BLaER1 treated with 17β-estradiol and CSF1 and Interleukin-3, amounts not matched to agents 10 nM and 100 nM (cell line): Measurements from ENCODE around the gene PRKD2.
"Not testable (repeated sequence)": the region's sequence is repeated elsewhere in the genome, so short reads cannot be mapped to it uniquely, and the experiment has no call there.

ENCODE experiments used
- H3K27ac ChIP-seq, 11 experiments: shearing (Covaris generic); formaldehyde crosslinking; 2 replicates each; pipeline ENCODE4 v1.8.1; 2022
- H3K27me3 ChIP-seq, 11 experiments: shearing (Covaris generic); formaldehyde crosslinking; 2 replicates each; pipeline ENCODE4 v1.8.1; 2022
- H3K36me3 ChIP-seq, 11 experiments: shearing (Covaris generic); formaldehyde crosslinking; 2 replicates each; pipeline ENCODE4 v1.8.1; 2022
- H3K4me1 ChIP-seq, 10 experiments: shearing (Covaris generic); formaldehyde crosslinking; 2 replicates each; pipeline ENCODE4 v1.8.1; 2022
- H3K4me2 ChIP-seq, 11 experiments: shearing (Covaris generic); formaldehyde crosslinking; 2 replicates each; pipeline ENCODE4 v1.8.1; 2022
- H3K4me3 ChIP-seq, 10 experiments: shearing (Covaris generic); formaldehyde crosslinking; 2 replicates each; pipeline ENCODE4 v1.8.1; 2022
- H3K9ac ChIP-seq, 11 experiments: shearing (Covaris generic); formaldehyde crosslinking; 2 replicates each; pipeline ENCODE4 v1.8.1; 2022
- H3K9me3 ChIP-seq, 11 experiments: shearing (Covaris generic); formaldehyde crosslinking; replicated peaks in 1 of 11; 2 replicates each; pipeline ENCODE4 v1.8.1; 2022
- H4K20me1 ChIP-seq, 11 experiments: shearing (Covaris generic); formaldehyde crosslinking; 2 replicates each; pipeline ENCODE4 v1.8.1; 2022
- Cebpa-rat ChIP-seq, 11 experiments: shearing (Covaris generic); IDR thresholded peaks; 2 replicates each; pipeline ENCODE4 v1.8.1; 2022

Gene PRKD2

DNA sequence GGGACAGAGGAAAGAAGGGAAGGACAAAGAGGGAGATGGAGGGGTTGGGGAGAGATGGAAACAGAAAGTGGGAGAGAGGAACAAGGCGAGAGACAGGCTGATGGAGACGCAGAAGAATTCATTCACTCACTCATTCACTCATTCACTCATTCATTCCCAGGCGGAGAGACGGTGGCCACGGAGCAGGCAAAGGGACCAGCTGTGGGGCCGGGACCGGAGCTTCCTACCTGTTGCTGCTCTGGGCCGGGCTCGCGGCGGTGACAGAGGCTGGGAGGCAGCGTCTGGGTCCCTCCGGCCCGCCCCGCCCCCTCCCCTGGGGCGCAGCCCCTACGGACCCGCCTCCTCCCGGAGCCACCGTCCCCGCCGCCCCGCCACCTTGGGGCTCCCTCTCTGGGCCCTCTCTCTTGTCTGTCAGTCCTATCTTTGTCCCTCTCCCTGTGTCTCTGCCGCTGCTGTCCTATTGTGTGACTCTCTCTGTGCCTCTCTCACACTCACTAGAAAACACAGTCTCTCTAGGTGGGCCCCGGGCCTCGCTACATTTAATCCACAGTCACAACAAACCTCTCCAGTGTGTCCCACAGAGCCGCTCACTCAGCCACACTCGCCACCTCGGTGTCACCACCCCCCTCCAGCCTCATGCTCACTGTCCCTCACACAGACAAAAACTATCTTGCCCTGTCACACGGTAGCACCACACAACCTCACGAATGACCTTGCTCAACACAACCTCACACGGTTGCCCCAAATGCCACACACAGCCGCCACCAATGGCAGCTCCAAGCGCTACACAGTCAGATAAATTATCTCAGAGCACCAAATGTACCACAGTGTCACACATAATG lies 80.8 kb downstream of the PRKD2 start, which contains the start of gene GNG8:
GNG8 (minus strand) TSS at position 283 of the 842 bp plus-strand sequence. CDS start 1,520 bp downstream, outside the sequence.
- no peaks in the 10 kb centered on the region for H3K9me3 ChIP-seq
- TF ChIP-seq Cebpa-rat (IDR thresholded peaks at IDR 0.05) = no peak
- peaks cover 0 to 4% (median 0%) of the 10 kb centered on the region in 11 experiments; a peak in 3 of 22 replicates for H4K20me1 ChIP-seq
- H3K9ac ChIP-seq = no peak within 1 kb of the TSS
- H3K4me1 ChIP-seq = peaks cover 31 to 57% (median 46%) of the 10 kb centered on the region in 10 experiments
- no peak within 1 kb of the TSS for H3K4me3 ChIP-seq
- no peaks in the 10 kb centered on the region for H3K36me3 ChIP-seq
- no peak within 1 kb of the TSS for H3K27ac ChIP-seq
- H3K27me3 ChIP-seq = peaks cover 40 to 72% (median 61%) of the 10 kb centered on the region in 11 experiments
- H3K4me2 ChIP-seq = peak within 1 kb of the TSS in 10 of 11 experiments; percentile 63 to 84 (median 82); a peak in 21 of 22 replicates

DNA sequence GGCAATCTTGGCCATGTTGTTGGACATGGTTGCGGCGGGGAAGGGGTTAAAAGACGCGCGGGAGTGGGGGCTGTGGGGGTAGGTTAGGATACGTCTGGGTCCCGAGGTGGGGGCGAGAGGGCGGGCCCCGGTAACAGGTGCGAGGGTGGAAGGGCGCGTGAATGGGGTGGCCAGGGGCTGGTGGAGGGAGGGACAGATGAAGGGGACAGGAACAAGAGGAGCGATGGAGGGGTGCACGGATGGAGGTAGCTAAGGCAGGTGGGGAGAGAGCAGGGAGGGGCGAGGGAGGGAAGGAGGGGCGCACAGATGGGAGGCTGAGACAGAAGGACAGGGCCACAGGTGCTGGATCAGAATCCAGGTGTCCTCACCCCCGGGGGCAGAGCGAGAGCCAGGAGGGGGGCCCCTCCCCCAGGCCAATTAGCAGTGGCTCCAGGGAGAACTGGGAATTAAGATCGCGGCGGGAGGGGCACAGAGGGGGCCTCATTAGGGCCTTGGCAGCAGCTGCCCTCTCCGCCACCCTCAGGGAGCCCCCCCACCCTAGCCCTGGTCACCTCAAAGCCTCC lies 82.2 kb downstream of the PRKD2 start:
- H3K27me3 ChIP-seq = peaks cover 34 to 60% (median 52%) of the 10 kb centered on the region in 11 experiments
- no peak overlapping the region for H3K27ac ChIP-seq
- peak overlapping the region in 2 of 11 experiments; percentile 5 to 11; a peak in 1 of 22 replicates for H3K9ac ChIP-seq
- H3K4me2 ChIP-seq = peak overlapping the region; percentile 63 to 84 (median 81)
- H3K4me3 ChIP-seq = peak overlapping the region; percentile 34 to 61 (median 50); a peak in 15 of 20 replicates
- no peak for TF ChIP-seq Cebpa-rat (IDR thresholded peaks at IDR 0.05)
- peaks cover 37 to 63% (median 50%) of the 10 kb centered on the region in 10 experiments for H3K4me1 ChIP-seq
- H4K20me1 ChIP-seq = peaks cover 0 to 4% (median 0%) of the 10 kb centered on the region in 11 experiments; a peak in 3 of 22 replicates
- H3K9me3 ChIP-seq = no peaks in the 10 kb centered on the region
- no peaks in the 10 kb centered on the region for H3K36me3 ChIP-seq

DNA sequence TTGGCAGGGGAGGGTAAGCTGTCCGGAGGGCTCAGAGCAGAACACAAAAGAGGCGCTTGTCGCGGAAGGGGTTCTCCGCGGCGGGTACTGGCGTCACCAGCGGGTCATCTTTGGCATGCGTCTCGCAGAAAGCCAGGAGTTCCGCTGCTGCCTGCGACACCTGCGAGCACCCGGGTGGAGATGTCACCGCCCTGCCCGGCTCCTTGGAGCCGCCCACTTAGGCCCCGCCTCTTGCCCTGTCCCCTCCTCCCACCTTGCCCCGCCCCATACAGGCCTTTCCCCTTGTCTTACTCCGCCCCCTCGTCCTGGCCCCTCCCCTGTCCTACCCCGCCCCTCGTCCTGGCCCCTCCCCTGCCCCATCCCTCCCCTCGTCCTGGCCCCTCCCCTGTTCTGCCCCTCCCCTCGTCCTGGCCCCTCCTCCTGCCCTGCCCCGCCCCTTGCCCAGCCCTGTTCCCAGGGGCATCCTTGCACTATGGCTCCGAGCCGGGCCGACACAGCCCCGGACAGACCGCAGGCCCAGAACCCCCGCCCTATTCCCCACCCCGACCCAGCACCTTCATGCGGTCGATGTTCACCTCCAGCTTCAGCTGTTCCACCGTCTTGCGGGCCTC lies 82.8 kb downstream of the PRKD2 start:
- Histone ChIP-seq H3K4me2 (peak overlapping the region; percentile 84 to 99 (median 91)), H3K27me3 (peaks cover 29 to 54% (median 47%) of the 10 kb centered on the region in 11 experiments), H3K36me3 (no peaks in the 10 kb centered on the region), H3K4me1 (peaks cover 34 to 63% (median 50%) of the 10 kb centered on the region in 10 experiments), H4K20me1 (peaks cover 0 to 4% (median 0%) of the 10 kb centered on the region in 11 experiments; a peak in 3 of 22 replicates), H3K4me3 (peak overlapping the region; percentile 44 to 63 (median 50); a peak in 19 of 20 replicates), H3K9me3 (no peaks in the 10 kb centered on the region), H3K9ac (peak overlapping the region in 7 of 11 experiments; percentile 8 to 56 (median 25); a peak in 11 of 22 replicates), H3K27ac (no peak overlapping the region)
- no peak for TF ChIP-seq Cebpa-rat (IDR thresholded peaks at IDR 0.05)

GRCh38 chr19:46633130-46633529 lies 83.8 kb downstream of the PRKD2 start:
- Histone ChIP-seq H3K36me3 (no peaks in the 10 kb centered on the region), H3K9ac (no peak overlapping the region), H3K4me3 (no peak overlapping the region; a peak in 1 of 20 replicates), H3K27ac (no peak overlapping the region), H3K27me3 (peaks cover 28 to 52% (median 44%) of the 10 kb centered on the region in 11 experiments), H3K4me1 (peaks cover 34 to 59% (median 45%) of the 10 kb centered on the region in 10 experiments), H3K9me3 (no peaks in the 10 kb centered on the region), H3K4me2 (peak overlapping the region; percentile 84 to 99 (median 91)), H4K20me1 (peaks cover 0 to 4% (median 0%) of the 10 kb centered on the region in 11 experiments; a peak in 3 of 22 replicates)
- TF ChIP-seq Cebpa-rat (IDR thresholded peaks at IDR 0.05) = no peak

DNA sequence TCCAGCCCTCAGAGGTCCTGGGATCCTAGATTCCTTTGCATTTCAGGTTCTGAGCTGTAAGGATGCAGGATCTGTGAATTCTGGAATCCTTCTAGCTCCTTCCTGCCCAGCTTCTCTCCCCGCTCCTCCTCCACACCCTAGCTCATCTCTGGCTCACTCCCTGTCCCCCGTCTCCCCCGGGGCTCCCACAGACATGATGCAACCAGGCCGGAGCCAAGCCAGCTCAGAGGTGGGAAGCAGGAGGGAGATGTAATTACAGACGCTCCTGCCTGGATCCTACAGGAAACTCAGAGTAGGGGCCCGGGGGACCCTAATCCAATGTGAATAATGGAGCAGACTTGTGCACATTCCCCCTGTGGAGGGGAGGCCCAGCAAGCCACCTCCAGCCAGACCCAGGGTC lies 85.4 kb downstream of the PRKD2 start:
- Histone ChIP-seq H3K27me3 (peaks cover 18 to 41% (median 29%) of the 10 kb centered on the region in 11 experiments), H3K4me1 (peaks cover 51 to 72% (median 59%) of the 10 kb centered on the region in 10 experiments), H3K27ac (no peak overlapping the region), H3K9me3 (no peaks in the 10 kb centered on the region), H4K20me1 (peaks cover 0 to 4% (median 0%) of the 10 kb centered on the region in 11 experiments; a peak in 2 of 22 replicates), H3K4me3 (no peak overlapping the region), H3K4me2 (peak overlapping the region in 9 of 11 experiments; percentile 4 to 79 (median 46); a peak in 13 of 22 replicates), H3K9ac (no peak overlapping the region), H3K36me3 (no peaks in the 10 kb centered on the region)
- no peak for TF ChIP-seq Cebpa-rat (IDR thresholded peaks at IDR 0.05)

GRCh38 chr19:46630586-46631205 lies 86.2 kb downstream of the PRKD2 start:
- H3K9me3 ChIP-seq = no peaks in the 10 kb centered on the region
- H3K4me2 ChIP-seq = peak overlapping the region in 10 of 11 experiments; percentile 7 to 79 (median 45); a peak in 16 of 22 replicates
- no peak overlapping the region for H3K9ac ChIP-seq
- no peaks in the 10 kb centered on the region for H3K36me3 ChIP-seq
- H3K27ac ChIP-seq = no peak overlapping the region
- H3K27me3 ChIP-seq = peaks cover 10 to 34% (median 21%) of the 10 kb centered on the region in 11 experiments
- H3K4me3 ChIP-seq = no peak overlapping the region
- peaks cover 0 to 4% (median 0%) of the 10 kb centered on the region in 11 experiments; a peak in 2 of 22 replicates for H4K20me1 ChIP-seq
- no peak for TF ChIP-seq Cebpa-rat (IDR thresholded peaks at IDR 0.05)
- peaks cover 56 to 76% (median 63%) of the 10 kb centered on the region in 10 experiments for H3K4me1 ChIP-seq

GRCh38 chr19:46629546-46630025 lies 87.3 kb downstream of the PRKD2 start:
- Histone ChIP-seq H3K36me3 (no peaks in the 10 kb centered on the region), H3K27ac (no peak overlapping the region), H3K27me3 (peaks cover 2 to 26% (median 13%) of the 10 kb centered on the region in 11 experiments), H4K20me1 (no peaks in the 10 kb centered on the region), H3K4me1 (peaks cover 61 to 80% (median 68%) of the 10 kb centered on the region in 10 experiments), H3K9ac (peak overlapping the region in 1 of 11 experiments; percentile 19; a peak in 2 of 22 replicates), H3K9me3 (no peaks in the 10 kb centered on the region), H3K4me2 (peak overlapping the region in 8 of 11 experiments; percentile 3 to 57 (median 17); a peak in 9 of 22 replicates), H3K4me3 (no peak overlapping the region)
- TF ChIP-seq Cebpa-rat (IDR thresholded peaks at IDR 0.05) = no peak

- H3K4me3 ChIP-seq, H3K9me3 ChIP-seq, H3K27ac ChIP-seq, H3K9ac ChIP-seq, H4K20me1 ChIP-seq, H3K36me3 ChIP-seq: not testable (repeated sequence)
- H3K4me2 ChIP-seq = peak overlapping the region in 6 of 11 experiments; percentile 3 to 44 (median 16); a peak in 5 of 22 replicates
- peaks cover 64 to 84% (median 72%) of the 10 kb centered on the region in 10 experiments for H3K4me1 ChIP-seq
- H3K27me3 ChIP-seq = peaks cover 0 to 23% (median 10%) of the 10 kb centered on the region in 11 experiments; a peak in 10 of 22 replicates
Observed at GRCh38 chr19:46628970-46629369, 87.9 kb downstream of the PRKD2 start.
